KG1 (cell line): ENCODE results near the gene CLDN7.
A peak's percentile ranks its signal among the peaks of the same experiment; 100 is the strongest.
"Not testable (repeated sequence)": the region's sequence is repeated elsewhere in the genome, so short reads cannot be mapped to it uniquely, and the experiment has no call there.

ENCODE experiments used
- DNase-seq: peaks from one replicate; lab custom pipeline; 2025; lab: John Stamatoyannopoulos, UW

The CLDN7 gene

DNA sequence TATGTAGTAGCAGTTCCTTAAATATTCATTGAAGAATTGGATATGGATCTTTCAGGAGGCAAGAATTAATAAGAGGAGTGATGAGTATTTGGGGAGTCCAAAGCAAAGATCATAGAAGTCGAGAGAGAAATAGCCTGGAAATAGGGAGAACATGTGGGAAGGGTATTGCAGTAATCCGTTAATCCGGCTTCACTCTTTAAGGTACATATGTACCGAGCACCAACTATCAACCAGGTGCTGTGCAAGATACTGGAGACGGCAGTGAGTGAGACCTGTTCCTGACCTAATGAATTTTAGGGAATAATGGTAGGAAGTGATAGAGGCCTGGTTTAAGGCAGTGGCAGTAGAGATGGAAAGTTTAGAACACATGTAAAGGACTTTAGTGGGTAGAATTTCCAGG, 9.2 kb downstream of the CLDN7 start:
- no peak for DNase-seq

DNA sequence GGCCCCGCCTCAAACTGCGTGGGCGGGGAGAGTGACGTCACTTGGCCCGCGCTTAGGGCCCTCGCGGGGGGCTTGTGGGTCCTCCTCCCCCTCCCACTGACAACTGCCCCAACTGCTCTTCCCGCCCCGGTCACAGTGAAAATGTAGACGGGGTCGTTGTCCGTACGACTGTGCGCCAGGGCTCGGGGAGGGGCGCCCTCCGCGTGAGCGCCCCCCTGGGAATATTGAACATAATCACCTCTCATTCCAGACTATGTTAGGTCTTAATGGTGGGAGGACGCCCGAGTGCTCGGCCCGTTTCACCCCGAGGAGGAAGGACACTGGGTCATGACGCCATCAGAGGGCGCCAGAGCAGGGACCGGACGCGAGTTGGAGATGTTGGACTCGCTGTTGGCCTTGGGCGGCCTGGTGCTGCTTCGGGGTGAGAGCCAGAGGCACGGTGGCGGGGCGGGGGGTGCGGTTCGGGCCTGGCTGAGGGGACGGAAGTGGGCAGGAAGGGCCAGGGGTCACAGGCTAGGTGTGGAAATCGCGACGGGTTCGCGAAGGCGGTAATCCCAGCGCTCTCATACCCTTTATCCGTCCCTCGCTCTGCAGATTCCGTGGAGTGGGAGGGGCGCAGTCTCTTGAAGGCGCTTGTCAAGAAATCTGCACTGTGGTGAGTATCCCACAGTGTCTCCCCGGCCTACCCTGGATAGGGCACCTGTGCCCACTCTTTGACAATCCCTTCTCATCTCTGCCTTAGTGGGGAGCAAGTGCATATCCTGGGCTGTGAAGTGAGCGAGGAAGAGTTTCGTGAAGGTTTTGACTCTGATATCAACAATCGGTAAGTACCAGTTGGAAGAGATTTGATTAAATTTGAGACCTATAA, 9.9 kb downstream of the CLDN7 start, which contains the start of gene ELP5:
TSS of gene ELP5 (plus strand) at position 40 of the 868 bp plus-strand sequence. CDS start at position 376, 336 bp downstream.
- peak; percentile 85 for DNase-seq

DNA sequence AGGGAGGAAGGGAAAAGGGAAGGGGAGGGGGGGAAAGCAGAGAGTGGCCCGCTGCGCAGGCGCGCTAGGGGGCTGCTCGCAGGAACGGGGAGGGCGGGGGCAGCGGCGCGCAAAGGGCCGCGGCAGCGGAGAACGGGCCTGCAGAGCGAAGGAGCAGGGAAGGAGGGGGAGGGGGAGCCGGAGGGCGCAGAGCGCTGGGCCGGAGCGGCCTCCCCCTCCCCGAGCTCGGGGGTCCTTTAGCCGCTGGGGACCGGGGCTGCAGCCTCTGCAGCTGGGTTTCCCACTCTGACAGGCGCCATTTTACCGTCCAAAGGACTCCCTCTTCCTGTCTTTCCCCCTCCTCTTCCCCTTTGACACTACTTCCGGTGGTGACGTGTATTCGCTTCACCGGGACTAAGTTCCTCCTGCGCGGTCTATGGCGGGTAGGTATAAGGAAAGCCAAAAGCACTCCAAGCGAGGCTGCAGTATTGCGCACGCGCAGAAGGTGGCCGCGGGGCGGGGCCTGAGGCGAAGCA, 10.6 kb downstream of the CLDN7 start, which contains the start of gene CTDNEP1:
TSS of gene CTDNEP1 (minus strand) at position 74 of the 515 bp plus-strand sequence. CDS start 438 bp downstream, outside the sequence.
- DNase-seq: peak; percentile 85

DNA sequence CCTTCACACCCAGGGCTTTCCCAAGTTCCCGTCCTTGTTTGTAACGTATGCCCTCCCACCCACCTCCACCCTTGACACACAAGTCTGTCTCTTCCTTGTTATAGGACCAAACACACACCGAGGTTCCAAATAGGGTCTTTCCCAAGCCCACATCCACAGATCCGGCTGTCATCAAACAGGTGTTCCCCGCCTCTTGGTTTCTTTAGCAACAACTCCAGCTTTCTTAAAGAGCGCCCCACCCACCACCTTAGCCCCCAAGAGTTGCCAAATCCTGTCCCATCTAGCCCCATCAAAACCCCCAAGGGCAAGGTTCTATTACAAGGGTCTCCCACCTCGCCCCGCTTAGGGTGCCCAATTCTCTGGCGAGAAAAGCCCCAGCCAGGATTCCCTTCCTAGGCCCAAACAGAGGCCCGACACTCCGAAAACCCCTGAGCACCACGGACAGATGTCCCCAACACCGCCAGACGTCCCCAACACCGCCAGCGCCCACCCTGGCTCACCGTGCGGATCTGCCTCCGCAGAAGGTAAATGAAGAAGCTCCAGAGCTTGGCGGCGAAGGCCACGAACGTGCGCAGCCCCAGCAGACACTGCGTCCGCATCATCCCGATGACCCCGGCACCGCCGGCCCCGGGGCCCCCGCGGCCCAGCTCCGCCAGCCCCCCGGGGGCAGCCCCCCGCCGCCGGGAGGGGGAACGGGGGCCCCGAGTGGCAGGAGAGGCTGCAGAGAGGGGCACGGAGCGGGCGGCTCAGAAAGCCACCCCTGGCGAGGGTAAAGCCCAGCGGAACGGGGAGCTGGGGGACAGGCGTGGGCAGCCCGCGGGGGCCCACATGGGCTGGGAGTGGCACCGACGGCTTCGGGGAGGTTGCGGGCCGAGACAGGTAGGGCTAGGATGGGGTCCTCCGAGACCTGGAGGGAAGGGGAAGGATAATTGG, 11.3 kb downstream of the CLDN7 start:
- no peak for DNase-seq

GRCh38 chr17:7249830-7250229, 12.4 kb downstream of the CLDN7 start:
- DNase-seq: no peak

GRCh38 chr17:7249214-7249613, 13.1 kb downstream of the CLDN7 start:
- no peak for DNase-seq

DNA sequence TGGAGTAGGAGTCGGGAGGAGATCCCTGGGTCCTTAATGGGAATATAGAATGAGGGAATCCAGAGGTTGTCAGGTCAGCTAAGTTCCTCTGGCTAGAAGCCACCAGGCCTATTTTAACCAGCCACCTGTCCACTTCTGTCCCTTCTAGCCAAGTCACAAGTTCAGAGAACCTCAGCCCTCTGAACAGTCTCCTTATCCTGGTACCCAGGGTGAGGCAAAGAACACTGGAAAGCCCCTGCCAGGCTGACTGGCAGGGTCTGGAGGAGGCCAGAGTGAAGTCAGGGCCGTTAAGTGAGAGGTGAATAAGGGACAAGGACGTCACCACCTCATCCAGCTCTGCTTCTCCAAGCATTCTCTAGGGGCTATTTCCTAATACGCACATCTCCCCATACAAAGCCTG, 13.5 kb downstream of the CLDN7 start:
- no peak for DNase-seq

DNA sequence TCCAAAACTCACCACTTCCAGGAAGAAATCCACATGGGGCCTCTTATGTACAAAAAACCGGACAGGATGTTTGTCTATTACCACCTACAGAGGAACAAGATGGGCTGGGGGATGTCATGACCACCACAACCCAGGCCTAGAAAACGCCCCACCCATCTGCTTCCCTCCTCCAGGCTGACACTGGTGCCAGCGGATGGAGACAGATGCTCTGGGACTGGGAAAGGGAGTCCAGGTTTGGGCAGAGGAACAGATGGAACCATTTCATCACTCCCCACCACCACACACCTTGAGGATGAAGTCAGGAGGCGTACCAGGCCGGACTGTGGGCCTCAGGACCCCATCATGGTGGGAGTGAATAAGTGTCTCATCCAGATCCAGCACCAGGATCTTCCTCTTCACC, 15.5 kb downstream of the CLDN7 start:
- DNase-seq: no peak

GRCh38 chr17:7243838-7244237, 18.4 kb downstream of the CLDN7 start:
- DNase-seq: not testable (repeated sequence)

- DNase-seq: no peak
Measured at GRCh38 chr17:7243453-7243729, 18.9 kb downstream of the CLDN7 start.

DNA sequence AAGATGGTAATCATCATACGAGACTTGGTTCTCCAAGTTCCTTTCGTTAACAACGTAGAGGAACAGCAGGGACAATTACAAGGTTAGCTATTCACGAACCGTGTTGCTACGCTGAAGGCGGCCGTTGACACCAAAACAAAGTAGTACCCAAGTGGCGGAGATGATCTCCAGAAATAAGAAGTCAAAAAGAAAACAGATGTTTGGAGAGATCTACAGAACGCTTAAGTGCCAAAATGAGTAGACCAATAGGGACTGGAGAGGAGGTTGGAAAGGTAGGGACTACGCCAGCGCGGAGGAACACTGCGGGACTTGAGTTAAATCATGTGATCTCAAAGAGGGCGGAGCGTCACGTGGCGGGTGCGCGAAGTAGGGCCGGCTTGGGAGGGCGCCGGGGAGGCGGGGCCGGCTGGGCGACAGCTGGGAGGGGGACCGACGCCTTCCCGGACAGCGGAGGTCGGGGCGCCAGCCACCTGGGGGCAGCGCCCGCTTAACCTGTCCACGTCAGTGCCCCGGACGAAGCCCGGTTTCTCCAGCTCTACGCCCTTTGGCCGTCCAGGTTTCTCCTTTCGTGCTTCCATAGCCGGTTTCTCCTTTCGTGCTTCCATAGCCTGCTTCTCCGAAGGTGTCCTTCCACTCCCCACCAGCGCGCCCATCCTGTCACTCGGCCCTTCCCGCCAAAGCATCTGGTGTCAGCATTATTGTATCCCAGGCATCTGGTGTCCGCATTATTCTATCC, 19.4 kb downstream of the CLDN7 start:
- peak; percentile 63 for DNase-seq

GRCh38 chr17:7241783-7242716, 20.2 kb downstream of the CLDN7 start, which contains the start of gene GABARAP:
Gene GABARAP (minus strand): TSS chr17:7242449. CDS start chr17:7242330, 119 bp downstream.
- DNase-seq: peak; percentile 62

GRCh38 chr17:7241090-7241733, 21.1 kb downstream of the CLDN7 start:
- DNase-seq: no peak

DNA sequence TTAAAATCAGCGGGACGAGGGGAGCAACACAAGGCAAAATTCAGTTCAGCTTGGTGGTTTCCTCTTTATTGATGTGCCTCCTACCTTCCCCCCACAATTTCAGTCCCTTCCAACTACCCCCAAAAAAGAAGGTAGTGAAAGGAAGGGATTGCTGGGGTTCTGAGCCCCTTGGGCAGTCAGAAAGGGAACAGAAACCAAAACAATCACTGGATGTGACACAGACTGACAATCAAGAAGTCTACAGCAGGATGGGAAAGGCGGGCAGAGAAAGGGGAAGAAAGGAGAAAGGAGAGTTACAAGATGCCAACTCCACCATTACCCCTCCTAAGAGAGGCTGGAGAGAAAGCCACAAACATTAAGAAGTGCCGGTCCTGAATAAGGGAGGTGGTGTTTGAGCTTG, 21.9 kb downstream of the CLDN7 start:
- no peak for DNase-seq

GRCh38 chr17:7239091-7240027, 22.9 kb downstream of the CLDN7 start, which contains the start of gene PHF23:
Gene PHF23 (minus strand): TSS chr17:7239457. CDS start chr17:7239279, 178 bp downstream.
- peak; percentile 84 for DNase-seq

GRCh38 chr17:7238420-7239090, 23.7 kb downstream of the CLDN7 start:
- no peak for DNase-seq

DNA sequence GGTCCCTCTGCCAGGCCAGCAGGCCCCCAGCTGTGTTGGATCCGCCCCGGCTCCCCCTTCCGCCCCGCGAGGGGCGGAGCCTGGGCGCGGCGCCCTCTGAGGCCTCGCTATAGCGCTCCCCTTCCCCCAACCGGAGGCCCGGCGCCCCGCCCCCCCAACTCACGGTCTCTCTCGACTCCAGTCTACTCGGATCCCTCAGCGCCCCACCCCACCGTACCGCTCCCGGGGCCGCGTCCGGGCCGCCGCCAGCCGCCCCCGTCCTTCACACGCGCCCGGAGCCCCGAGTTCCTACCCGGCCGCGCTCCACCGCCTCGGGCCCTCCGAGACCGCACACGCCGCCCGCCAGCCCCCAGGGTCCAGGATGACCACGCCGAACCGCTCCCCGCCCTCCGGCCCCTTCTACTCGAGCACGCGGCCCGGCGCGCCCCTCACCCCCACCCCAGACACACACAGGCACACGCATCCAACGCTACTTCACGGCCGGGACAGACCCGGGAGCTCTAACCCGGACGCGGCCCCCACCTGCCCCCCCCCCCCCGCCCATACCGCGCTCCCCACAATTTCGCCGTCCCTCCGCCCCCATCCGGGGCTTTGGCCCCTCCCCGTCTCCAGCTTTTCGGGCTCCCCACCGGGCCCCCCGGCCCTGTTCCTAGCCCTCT, 24.4 kb downstream of the CLDN7 start:
- DNase-seq: no peak
